ENCODE results near the gene ARHGDIG.
"Not testable (repeated sequence)": the region's sequence is repeated elsewhere in the genome, so short reads cannot be mapped to it uniquely, and the experiment has no call there.

Gene ARHGDIG

DNA sequence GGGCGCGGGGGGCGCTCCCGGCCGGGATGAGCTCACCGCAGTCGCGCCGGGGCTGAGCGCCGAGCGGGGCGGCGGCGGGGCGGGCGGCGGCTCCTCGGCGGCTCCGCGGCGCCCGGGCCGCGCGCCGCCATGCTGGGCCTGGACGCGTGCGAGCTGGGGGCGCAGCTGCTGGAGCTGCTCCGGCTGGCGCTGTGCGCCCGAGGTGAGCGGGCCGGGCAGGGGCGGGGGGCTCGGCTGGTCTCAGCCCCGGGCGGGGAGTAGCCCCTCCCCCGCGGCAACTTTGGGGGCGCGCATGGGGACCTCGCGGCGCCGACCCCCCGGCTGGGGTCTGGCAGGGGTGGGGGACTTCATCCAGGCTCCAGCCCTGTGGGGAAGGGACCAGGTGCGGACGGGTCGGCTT, at the start of gene ARHGDIG:
TSS of gene ARHGDIG (plus strand) at position 40 of the 400 bp plus-strand sequence. CDS start at position 130, 90 bp downstream.
- FAIRE-seq (no peak), DNase-seq (ENCODE audit: extremely low spot score, insufficient read length, low read depth) (no peak)

DNA sequence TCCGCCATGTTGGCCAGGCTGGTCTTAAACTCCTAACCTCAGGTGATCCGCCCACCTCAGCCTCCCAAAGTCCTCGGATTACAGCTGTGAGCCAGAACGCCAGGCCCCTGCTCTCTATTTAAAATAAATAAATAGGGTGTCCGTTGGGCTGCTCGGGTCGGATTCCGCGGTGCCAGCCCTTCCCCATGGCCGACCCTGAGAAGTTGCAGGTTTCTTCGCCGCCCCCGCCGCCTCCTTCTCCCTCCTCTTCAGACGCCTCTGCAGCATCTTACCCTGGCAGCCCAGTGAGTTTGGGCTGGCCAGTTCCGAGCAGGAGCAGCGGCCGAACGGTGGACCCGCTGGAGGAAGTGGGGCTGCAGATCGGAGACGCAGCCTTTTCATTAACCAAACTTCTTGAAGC, 49.4 kb upstream of the ARHGDIG start:
- DNase-seq (ENCODE audit: extremely low spot score, insufficient read length, low read depth), result no peak
- no peak for FAIRE-seq

DNA sequence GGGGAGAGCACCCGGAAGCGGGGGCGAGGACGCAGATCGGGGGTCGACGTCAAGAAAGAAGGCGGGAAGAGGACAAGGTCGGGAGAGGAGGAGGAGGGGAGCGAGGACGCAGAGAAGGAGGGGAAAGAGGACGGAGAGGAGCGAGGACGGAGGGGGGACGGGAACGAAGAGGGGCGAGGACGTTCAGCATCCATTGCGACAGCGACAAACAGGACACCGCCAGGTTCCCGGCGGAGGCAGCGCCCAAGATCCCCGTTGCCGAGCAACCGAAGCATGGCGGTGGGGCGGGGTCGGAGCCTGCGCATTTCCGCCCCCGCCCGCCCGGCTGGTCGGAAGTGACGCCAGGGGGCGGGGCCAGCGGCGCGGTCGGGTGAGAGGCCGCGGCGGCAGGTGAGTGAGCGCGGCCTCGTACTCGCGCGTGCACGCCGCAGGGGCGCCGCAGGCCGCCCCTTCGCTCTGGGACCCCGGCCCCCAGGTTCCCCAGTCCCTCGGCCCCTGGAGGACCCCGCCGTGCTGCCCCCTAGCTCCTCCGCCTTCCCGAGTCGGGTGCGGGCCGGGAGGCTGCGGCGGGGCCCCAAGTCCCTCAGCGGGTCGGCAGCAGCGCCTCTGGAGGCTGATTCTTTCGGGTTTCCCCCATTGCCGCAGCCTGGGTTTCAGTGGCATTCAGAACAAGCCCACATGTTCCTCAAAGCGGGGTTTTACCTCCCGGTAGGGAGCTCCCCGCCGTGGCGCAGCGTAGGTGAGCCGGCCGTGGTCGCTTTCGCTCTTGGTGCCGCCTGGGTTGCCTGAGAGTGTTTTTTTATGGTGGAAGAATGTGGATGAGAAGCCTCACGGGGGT, 45.7 kb upstream of the ARHGDIG start, which contains the start of gene FAM234A:
TSS of gene FAM234A (plus strand) at position 354 of the 838 bp plus-strand sequence. CDS start 19,593 bp downstream, outside the sequence.
- FAIRE-seq (peak; percentile 95), DNase-seq (ENCODE audit: extremely low spot score, insufficient read length, low read depth) (peak; percentile 90)

DNA sequence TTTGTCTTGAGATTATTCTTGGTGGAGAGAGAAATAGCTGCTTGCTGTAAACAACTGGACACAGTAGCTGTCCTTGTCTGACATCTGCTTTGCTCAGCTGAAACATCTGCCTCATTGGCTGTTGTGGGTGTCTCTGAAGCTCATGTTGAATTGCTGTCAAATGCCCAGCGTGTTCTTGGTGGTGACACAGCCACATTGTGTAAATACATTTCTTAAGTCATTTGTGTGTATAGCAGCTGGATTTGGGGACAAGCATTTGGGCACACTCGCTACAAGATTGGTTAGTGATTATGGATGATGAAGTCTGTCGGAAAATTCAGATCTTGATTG, 40.5 kb upstream of the ARHGDIG start:
- DNase-seq (ENCODE audit: extremely low spot score, insufficient read length, low read depth) (no peak), FAIRE-seq (no peak)

DNA sequence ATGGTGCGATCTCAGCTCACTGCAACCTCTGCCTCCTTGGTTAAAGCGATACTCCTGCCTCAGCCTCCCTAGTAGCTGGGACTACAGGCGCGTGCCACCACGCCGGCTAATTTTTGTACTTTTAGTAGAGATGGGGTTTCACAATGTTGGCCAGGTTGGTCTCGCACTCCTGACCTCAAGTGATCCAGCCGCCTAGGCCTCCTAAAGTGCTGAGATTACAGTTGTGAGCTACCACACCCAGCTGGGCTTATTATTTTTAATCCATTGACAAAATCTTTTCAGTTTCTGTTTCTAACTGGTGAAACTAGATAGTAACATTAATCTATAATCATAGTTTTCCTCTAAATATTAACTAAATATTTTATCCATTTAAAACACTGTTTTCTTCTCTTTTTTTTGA, 39.8 kb upstream of the ARHGDIG start:
- FAIRE-seq (no peak), DNase-seq (ENCODE audit: extremely low spot score, insufficient read length, low read depth) (no peak)

DNA sequence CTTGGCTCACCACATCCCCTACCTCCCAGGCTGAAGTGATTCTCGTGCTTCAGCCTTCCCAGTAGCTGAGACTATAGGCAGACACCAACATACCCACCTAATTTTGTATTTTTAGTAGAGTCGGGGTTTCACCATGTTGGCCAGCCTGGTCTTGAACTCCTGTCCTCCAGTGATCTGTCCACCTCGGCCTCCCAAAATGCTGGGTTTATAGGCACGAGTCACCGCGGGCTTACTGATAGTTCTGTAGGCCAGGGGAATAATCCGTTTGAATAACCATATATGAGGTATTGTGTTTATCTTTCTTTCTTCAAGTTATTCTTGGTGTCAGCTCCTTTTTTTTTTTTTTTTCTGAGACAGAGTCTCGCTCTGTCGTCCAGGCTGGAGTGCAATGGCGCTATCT, 38.1 kb upstream of the ARHGDIG start:
- no peak for DNase-seq (ENCODE audit: extremely low spot score, insufficient read length, low read depth)
- FAIRE-seq, result no peak

DNA sequence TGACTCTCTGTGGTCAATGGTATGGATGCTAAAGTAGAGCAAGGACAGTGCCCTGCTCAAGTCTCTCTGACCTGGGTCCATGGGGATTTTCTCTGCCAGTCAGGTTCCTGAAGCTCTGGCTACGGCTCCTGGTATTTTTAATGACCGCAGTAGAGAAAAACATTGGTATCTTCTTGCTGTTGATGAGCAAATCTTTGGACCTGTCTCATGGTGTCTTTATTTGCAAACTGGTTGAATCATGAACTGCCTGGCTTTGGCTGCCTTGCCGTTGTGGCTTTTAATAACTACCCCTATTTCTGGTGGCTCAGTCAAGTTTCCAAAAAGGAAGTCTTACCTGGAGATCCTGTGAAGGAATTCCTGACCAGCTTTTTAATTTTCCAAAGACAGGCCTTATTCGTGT, 37.0 kb upstream of the ARHGDIG start:
- FAIRE-seq (no peak), DNase-seq (ENCODE audit: extremely low spot score, insufficient read length, low read depth) (no peak)

DNA sequence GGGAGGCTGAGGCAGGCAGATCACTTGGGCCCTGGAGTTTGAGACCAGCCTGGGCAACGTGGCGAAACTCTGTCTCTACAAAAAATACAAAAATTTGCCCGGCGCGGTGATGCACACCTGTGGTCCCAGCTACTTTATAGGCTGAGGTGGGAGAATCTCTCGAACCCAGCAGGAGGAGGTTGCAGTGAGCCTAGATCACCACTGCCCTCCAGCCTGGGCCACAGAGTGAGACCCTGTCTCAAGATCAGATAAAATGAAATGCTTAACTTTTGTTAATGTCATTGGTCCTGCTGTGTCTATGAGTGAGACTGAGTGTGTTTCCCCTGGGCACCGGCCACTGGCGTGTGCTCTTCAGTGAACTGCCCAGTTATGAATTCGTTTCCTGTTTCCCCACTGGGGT, 35.3 kb upstream of the ARHGDIG start:
- no peak for FAIRE-seq
- DNase-seq (ENCODE audit: extremely low spot score, insufficient read length, low read depth), result no peak

DNA sequence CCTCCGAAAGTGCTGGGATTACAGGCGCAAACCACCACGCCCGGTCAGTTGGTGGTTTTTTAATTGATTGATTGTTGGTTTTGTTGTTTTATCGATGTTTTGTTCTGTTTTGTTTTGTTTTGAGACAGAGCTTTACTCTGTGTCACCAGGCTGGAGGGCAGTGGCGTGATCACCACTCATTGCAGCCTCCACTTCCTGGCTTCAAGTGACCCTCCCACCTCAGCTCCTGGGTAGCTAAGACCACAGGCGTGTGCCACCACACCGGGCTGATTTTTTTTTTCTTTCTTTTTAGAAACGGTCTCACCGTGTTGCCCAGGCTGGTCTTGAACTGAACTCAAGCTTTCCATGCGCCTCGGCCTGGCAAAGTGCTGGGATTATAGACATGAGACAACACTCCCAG, 33.4 kb upstream of the ARHGDIG start:
- DNase-seq (ENCODE audit: extremely low spot score, insufficient read length, low read depth), result no peak
- FAIRE-seq, result no peak

DNA sequence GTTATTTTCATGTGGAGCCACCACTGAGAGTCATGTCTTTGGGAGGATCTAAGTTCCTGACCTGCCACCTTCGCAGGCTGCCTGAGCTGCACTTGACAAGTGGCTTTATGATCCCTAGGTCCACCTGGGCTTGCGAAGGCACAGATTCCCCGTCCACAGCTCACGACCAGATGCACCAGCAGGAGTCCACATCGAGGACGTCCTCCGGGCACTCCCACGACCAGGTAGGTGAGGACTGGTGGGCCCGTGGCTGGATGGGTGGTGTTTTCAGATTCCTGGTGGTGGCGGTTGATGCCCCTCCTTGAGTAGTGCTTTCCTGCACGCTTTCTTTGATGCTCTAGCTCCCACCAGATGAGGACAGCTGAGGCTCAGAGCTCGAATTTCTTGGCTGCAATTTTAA, 31.0 kb upstream of the ARHGDIG start:
- no peak for FAIRE-seq
- no peak for DNase-seq (ENCODE audit: extremely low spot score, insufficient read length, low read depth)

DNA sequence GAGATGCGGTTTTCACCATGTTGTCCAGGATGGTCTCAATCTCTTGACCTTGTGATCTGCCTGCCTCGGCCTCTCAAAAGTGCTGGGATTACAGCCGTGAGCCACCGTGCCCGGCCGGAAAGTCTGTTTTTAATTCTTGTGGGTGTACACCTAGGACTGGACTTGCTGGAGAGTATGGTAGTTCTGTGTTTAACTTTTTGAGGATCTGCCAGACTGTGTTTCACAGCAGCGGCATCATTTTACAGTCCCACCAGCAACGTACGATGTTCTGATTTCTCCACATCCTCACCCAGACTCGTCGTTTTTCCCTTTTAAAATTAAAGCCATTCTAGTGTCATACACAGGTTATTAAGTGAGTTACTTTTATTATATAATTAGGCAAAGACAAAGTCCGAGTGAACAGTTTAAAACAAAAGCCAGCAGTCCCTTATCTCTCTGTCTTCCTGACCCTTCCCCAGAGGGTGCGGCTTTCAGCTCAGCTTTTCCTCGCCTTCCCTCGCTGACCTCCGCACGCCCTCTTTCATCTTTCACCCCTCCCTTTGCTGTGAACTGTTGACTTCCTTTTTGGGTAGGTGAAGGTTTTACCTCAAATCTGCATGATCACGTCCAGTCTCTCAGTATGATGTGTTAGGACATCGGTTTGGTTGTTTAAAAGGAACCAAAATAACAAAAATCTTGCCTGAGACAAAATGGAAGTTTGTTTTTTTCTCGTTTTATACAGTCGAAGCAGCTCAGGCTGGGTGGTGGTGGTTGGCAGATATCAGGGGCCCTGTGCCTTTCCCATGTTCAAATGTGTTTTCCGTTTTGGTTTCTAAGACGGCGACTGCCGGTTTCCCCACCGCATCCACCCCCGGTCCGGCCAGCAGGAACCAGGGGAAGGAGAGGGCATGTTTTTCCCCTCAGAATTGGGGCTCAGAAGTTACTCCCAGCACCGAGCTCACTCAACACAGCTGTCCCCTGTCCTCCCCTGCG, 27.7 kb upstream of the ARHGDIG start:
- FAIRE-seq (peak; percentile 86), DNase-seq (ENCODE audit: extremely low spot score, insufficient read length, low read depth) (peak; percentile 52)

DNA sequence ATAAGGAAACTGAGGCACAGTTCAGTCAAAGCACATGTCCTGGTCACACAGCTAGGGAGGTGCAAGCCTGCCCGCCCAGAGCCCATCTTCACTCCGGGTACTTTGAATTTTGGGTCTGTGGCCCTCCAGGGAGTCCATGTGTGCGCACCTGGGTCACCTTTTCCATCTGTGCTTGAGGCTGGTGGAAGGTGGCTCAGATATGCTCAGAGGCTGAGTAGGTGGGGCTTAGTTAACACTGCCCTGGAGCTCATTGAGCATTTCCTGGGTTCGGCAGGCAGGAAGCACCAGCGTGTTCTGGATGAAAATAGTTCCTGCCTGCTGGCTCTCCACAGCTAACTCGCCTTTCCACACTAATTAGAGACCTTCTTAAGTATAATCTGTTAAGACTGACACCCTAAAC, 26.6 kb upstream of the ARHGDIG start:
- FAIRE-seq, result no peak
- no peak for DNase-seq (ENCODE audit: extremely low spot score, insufficient read length, low read depth)

DNA sequence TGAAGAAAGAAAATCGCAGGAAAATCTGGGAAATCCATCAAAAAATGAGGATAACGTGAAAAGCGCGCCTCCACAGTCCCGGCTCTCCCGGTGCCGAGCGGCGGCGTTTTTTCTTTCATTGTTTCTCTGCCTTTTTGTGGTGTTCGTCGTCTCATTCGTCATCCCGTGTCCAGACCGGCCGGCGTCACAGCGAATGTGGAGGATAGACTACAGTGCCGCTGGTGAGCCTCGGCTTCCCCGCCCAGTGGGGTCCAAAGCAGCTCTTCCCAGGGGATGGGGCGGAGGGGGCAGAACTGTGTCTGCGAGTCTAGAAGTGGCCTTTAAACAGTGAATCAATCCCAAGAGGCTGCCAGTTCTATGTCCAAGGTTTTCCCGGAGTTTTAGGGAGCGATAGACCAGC, 25.9 kb upstream of the ARHGDIG start:
- no peak for FAIRE-seq
- no peak for DNase-seq (ENCODE audit: extremely low spot score, insufficient read length, low read depth)

DNA sequence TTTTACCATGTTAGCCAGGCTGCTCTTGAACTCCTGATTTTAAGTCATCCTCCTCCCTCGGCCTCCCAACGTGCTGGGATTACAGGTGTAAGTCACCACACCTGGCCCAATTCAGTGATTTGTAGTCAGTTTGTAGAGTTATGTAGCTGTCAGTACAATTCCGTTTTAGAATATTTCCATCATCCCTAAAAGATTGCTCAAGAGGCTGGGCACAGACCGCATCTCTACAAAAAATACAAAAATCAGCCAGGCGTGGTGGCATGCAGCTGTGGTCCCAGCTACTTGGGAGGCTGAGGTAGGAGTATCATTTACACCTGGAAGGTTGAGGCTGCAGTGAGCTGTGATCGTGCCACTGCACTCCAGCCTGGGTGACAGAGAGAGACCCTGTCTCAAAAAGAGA, 25.2 kb upstream of the ARHGDIG start:
- DNase-seq (ENCODE audit: extremely low spot score, insufficient read length, low read depth), result no peak
- no peak for FAIRE-seq

DNA sequence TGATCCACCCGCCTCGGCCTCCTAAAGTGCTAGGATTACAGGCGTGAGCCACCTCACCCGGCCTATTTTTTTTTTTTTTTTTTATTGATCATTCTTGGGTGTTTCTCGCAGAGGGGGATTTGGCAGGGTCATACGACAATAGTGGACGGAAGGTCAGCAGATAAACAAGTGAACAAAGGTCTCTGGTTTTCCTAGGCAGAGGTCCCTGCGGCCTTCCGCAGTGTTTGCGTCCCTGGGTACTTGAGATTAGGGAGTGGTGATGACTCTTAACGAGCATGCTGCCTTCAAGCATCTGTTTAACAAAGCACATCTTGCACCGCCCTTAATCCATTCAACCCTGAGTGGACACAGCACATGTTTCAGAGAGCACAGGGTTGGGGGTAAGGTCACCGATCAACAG, 22.3 kb upstream of the ARHGDIG start:
- DNase-seq (ENCODE audit: extremely low spot score, insufficient read length, low read depth); FAIRE-seq: not testable (repeated sequence)

DNA sequence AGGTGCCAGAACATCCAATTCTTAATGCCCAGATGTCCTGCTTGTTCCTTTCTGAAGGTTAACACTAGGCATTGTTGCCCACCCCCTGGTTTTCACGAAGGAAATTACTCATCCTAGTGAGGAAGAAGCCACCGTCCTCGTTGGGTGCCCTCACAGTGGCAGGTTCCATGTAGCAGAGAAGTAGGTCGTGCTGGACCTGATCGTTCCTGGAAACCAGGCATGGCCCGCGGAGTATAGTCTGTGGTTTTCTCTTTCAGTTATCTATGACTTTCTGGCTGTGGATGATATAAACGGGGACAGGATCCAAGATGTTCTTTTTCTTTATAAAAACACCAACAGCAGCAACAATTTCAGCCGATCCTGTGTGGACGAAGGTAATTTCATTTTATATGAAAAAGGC, 21.2 kb upstream of the ARHGDIG start:
- no peak for FAIRE-seq
- DNase-seq (ENCODE audit: extremely low spot score, insufficient read length, low read depth), result no peak

DNA sequence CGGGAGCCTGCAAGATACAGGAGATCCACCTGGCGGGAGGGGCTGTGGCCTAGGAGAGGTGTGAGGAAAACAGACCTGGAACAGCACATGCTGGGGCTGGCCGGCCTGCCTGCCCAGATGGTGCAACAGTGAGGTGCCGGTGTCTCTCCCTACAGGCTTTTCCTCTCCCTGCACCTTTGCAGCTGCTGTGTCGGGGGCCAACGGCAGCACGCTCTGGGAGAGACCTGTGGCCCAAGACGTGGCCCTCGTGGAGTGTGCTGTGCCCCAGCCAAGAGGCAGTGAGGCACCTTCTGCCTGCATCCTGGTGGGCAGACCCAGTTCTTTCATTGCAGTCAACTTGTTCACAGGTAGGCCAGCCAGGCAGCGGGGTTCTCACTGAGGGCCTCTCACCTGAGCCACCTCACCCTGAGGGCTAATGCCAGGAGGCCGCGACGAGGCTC, 20.6 kb upstream of the ARHGDIG start:
- DNase-seq (ENCODE audit: extremely low spot score, insufficient read length, low read depth) (no peak), FAIRE-seq (no peak)

DNA sequence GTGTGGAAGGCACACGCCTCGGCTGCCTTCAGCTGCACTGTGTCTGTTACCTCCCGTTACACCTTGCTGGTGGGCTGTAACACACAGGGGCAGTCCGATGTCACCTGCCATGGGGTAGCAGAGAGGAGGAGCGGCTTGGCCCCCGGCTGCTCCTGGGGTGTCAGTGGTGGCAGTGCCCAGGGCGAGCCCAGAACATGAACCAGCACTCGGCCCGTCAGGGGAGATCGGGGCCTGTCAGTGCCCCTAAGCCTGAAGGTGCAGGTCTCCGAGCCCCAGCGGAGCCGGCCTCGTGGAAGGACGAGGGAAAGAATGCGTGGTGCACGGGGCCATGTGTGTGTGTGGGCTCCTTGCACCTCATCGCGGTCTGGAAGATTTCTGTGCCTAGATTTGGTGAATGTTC, 20.1 kb upstream of the ARHGDIG start:
- DNase-seq (ENCODE audit: extremely low spot score, insufficient read length, low read depth) (no peak), FAIRE-seq (no peak)

DNA sequence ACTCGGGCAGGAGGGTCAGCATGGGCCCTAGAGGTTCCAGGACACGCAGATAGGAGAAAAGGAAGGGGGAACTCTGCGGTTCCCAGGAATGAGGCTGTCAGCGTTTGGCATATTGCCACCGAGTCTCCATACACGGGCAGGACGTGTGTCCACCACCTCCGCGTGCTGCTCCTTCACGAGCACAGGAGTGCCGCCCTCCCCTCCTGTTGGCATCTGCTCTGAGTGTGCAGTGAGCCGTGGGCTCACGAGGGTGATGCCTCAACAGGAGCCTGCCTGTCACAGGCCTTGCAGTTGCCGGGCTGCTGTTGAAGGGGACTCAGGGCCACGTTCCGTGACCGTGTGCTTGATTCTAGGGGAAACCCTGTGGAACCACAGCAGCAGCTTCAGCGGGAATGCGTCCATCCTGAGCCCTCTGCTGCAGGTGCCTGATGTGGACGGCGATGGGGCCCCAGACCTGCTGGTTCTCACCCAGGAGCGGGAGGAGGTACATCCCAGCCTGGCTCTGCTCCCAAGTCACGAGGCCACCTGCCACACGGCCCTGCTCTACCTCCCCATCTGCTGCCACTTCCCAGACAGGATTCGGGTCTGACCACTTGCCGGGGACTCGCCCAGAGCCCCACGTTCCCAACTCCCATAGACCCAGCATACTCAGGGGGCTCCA, 19.2 kb upstream of the ARHGDIG start:
- FAIRE-seq, result no peak

DNA sequence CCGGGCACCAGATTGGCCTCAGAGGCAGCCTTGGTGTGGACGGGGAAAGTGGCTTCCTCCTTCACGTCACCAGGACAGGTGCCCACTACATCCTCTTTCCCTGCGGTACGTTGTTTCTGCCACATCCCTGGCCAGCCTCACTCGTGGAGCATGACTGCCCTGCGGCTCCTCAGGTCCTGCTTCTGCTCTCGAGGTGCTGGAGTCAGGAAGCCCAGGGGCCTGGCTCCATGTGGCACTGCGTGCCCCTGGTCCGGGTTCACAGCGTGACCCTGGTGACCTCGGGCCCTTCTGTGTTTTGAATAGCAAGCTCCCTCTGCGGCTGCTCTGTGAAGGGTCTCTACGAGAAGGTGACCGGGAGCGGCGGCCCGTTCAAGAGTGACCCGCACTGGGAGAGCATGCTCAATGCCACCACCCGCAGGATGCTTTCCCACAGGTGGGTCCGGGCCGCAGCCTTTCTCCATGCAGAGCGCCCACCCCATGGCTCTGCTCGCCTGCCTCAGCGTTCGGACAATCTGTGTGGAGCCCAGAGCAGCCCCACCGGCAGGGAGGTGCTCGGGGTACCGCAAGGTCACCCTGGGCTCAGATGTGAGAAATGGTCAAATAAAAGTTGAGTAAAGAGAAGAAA, 18.2 kb upstream of the ARHGDIG start:
- FAIRE-seq (no peak), DNase-seq (ENCODE audit: extremely low spot score, insufficient read length, low read depth) (no peak)

More for the DNA sequence above, 19.2 kb upstream of the ARHGDIG start:
- no peak for DNase-seq (ENCODE audit: extremely low spot score, insufficient read length, low read depth)

Measured in GM18507 (cell line).